CD4-positive, alpha-beta T cell treated with Interferon gamma for 1 hour (primary cell): Measurements from ENCODE around the gene ZNF516.

Experiments used
- DNase-seq: peaks from one replicate; pipeline ENCODE4 v3.0.0-alpha.2; 2020

Gene ZNF516

GRCh38 chr18:76392349-76392748, 102.7 kb downstream of the ZNF516 start:
- DNase-seq, result no peak

- no peak for DNase-seq
These were observed 103.3 kb downstream of the ZNF516 start for GRCh38 chr18:76391746-76392145.

DNA sequence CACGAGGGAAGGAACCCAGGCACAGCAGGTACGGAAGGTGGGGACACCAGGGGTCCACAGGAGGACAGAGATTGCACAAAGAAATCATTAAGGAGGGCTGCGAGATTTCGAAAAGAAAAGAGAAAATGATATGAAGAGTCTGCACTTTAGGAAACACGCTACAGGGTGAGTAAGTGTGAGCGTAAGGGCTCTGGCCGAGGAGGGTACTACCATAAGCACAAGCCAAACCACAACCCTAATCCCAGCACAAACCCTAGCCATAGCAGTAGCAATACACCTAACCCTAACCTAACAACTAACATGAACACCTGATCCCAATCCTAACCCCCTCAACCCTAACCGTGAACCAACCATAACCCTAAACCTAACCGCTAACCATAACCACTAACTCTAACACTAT, 104.0 kb downstream of the ZNF516 start:
- no peak for DNase-seq

GRCh38 chr18:76390452-76391035, 104.5 kb downstream of the ZNF516 start:
- no peak for DNase-seq

DNA sequence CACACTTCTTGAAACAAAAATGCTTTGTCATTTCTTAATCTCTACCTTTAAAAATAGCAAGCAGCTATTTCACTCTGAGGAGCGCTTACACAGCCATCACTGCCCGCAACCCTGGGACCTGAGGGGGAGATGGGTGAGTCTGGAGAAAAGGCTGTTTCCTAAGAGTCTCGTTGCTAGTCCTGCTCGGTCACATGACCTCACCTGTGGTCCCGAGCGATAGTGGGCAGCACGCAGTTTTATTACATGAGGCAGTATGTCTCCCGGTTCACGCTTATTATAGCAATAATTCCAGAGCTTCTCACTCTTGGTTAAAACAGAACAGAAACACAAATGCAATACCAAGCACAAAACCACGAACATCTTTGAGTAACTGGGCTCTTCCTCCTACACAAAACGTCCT, 105.3 kb downstream of the ZNF516 start:
- no peak for DNase-seq

- no peak for DNase-seq
These were observed 106.1 kb downstream of the ZNF516 start for GRCh38 chr18:76388891-76389423.

DNA sequence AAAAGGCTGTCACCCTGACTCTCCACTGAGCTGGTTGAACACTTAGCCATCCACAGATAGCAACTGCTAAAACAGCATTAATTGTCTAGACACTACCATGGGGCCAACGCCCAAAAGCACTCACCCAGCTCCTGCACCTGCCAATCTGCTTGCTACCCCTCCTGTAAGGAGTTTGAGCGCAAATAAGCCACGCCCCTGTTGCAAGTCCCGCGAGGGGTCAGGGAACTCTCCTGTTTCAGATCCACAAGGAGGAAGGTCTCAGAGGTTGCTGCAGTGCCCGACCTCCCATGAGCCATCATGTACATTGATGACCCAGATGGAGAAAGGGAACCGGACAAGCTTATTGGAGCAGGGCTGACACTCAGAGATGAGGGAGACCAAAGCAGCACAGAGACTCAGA, 106.8 kb downstream of the ZNF516 start:
- no peak for DNase-seq

- DNase-seq, result no peak
These were observed 107.4 kb downstream of the ZNF516 start for GRCh38 chr18:76387608-76388007.

- DNase-seq, result no peak
These were observed 108.2 kb downstream of the ZNF516 start for GRCh38 chr18:76386886-76387285.

- no peak for DNase-seq
These were observed 109.0 kb downstream of the ZNF516 start for GRCh38 chr18:76386071-76386470.

GRCh38 chr18:76385681-76385975, 109.4 kb downstream of the ZNF516 start:
- DNase-seq, result no peak

DNA sequence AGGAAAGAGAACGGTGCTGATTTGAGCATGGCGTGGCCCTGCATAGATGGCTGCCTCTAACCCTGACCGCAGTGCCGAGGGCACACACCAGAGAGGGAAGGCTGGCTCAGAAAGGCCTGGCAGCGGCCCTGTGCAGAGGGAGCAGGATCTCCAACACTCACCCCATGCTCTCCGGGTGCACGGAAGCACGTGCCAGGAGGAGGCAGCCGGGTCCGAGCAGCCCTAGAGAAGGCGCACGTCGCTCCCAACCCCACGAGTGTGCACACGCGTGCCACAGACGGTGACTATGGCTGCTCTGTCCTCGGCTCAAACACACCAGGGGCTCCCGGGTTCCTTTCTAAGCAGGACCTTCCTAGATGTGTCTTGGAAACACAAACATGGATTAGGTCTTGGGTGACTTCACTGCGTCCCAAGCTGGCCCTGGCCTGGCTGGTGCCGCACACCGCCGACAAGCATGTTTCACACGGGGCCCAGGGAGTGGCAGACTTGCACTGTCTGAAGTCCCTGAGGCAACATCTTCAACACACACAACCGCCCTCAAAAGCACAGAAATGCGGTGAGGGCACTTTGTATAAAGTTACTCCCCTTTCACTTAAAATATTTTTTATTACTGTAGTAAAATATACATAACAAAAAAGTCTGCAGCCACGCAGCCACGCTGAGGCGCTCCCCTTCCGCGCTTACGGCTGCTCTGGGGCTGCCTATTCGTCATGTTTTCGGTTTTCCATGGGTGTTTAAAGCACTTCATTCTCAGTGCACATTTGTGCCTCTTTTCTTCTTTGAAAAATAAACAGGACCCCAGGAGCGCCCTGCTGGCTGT, 110.0 kb downstream of the ZNF516 start:
- DNase-seq, result no peak

- no peak for DNase-seq
These were observed 110.8 kb downstream of the ZNF516 start for GRCh38 chr18:76384114-76384790.

- no peak for DNase-seq
These were observed 111.4 kb downstream of the ZNF516 start for GRCh38 chr18:76383636-76384035.

DNA sequence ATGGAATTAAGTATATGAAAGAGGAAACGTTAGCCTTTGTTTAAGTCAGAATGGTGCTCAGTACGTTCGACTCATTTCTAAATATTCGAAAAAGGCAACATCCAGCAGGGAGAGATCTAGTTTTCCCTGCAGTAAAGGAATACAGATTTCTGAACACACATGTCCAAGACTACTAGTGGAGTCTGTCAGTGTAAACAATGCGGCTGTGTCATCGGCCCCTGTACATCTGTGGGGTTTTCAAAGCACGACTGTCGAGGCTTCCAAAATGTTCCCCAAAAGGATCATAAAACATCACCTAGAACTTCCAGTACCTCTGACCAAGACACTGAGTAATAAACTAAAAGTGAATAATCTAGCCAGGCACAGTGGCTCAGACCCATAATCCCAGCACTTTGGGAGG, 112.8 kb downstream of the ZNF516 start:
- no peak for DNase-seq

GRCh38 chr18:76380791-76381405, 114.1 kb downstream of the ZNF516 start:
- DNase-seq, result no peak

DNA sequence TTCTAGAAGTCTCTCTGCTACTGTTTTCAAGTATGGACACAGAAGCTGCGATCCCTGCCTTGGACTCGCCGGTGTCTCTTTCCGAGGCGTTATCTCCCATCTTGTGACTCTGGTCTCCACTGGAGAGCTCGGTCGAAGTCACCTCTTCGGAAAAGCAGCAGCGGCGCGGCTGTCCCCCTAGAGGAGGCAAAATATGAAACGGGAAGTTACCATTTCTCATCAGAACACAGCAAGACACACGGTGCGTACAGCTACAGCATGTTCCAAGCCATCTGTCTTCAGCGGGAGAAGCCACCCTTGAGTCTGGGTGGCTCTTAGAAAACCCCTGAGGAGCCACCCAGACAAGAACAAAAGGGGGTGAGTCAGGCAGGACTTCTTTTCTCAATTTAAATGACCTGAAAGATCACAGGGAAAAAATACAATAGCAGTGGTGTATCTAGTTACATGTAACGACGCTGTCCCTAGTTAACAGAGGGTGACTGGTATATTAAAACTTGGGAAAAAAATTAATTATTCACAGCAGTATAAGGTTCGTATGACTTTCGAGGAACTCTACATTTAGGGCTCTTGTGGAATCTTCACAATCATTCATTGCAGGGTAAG, 114.8 kb downstream of the ZNF516 start:
- no peak for DNase-seq

DNA sequence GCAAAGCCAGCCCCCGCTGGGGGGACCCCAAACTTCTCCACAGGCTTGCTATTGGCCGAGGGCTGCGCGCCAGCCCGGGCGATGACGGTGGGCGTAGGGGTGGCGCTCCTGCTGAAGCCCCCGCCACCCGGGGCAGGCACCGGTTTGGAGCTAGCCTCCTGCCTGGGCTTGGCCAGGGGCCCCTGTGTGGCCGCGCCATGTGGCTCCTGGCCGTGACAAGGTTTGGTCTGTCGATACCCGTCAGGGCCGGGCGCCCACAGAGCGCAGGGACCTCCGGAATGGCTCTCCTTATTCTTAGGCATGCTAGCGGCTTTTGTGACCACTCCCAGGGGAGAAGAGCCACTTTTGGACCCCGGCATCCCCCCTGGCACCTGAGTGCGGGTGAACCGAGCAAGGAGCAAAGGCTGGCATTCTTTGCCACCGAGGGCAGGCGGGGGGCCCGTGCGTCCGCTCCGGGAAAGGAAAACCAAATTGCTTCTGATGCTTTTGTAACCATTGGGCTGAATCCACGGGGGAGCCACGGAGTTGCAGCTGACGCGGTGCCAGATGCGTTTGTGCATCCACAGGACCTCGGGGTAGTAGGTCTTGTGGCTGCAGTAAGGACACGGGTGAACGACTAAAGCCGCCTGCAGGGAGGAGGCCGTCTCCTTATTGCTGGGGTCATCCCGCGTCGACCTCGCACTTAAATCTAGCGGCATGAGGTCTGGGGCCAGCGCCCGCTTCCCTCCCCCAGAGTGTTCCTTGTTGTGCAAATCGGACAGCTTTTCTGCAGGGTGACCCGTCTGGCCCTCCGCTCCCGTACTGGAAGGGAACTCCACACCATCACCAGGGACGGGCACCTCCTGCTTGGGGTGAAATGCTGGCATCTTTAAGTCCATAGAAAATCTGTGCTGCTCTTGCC, 115.6 kb downstream of the ZNF516 start:
- no peak for DNase-seq

DNA sequence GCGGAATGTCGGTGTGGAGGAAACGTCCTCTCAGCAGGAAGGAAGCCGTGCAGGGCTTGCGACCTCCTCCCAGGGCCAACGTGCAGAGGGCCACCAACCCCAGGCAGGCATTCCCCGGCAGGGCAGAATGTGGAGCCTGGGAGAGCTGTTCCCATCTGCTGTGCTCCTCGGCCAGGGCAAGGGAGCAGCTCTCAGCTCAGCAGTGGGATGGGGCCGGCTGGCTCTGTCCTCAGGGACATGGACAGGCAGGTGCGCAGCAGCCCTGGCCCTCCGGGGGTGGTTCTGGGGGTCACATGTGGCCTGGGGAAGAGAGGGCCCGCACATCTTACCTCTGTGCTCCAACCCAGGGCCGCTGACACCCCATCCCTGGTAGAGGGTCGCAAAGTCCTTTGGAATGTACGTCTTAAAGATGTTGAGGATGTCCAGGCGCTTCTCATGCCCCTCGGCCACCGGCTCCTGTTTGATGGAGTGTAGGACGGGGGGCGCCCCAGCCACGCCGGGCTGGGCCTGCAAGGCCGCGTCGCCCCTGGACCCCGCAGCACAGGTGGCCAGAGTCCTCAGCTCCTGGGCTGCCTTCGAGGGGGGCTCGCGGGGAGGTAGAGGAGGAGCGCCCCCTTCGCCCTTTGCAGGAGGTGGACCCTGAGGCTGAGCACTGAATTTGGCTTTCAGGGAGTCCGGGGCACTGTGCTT, 116.4 kb downstream of the ZNF516 start:
- DNase-seq, result no peak

DNA sequence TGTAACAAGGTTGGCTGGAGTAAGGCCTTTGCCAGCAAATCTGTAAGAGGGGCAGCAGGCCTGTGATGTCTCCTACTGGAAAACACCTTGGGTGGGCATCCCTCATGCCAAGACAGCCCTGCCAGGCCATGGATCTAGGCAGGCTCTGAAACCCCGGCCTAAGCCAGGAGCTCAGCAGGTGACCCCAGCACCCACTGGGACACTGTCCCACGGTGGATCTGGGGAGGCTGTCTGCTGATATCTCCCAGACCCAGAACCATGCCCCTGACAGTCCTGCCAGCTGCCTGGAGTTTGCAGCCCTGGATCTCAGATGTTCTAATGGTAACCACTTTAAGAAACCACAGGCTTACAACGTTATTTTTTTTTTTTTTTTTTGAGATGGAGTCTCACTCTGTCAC, 117.7 kb downstream of the ZNF516 start:
- DNase-seq, result no peak

DNA sequence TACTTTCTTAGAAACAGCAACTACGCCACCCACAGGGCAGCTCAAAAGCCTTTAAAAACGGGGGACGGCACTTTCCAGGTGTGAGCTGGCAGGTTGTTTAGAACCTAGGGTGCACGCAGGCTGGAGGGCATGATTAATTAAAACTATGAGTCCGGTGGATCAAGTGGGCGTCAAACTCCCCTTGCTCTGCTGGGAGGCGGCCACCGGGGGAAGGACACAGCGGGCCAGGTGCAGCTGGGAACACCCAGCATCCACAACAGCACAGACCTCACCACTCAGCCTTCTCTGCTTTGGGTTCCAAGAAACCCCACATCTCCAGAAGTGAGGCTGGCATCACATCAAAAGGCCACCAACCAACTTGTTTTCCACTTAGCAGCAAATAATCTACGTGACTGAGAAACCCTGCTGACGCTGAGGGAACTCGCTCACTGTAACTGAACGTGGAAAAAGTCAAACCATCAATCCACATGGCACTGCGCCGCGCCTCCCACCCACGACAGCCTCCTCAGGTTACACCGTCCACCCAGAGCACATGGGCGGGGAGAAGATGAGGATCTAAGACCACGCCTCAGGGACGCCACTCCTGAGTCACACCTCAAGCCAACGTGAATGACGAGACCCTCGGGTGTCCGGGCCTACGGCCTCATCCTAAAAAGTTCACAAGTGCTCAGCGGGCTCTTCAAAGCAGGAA, 118.2 kb downstream of the ZNF516 start:
- no peak for DNase-seq
